Cardiac fibroblast (primary cell): ENCODE results near the gene IFI27L1.

Experiments
- DNase-seq, 2 donors: peaks; one replicate each; pipeline versions ENCODE4 v3.0.0 to v3.0.0-alpha.2; 2010; ENCODE audit warnings: low read depth in 2 of 2
- H3K4me3 ChIP-seq, 2 donors: replicated peaks in 1 of 2; 1 replicate in 1 of 2; 2 replicates in 1 of 2; pipeline ENCODE4 v1.5.1; 2011; ENCODE audit warnings: low read depth in 2 of 2, low read length in 2 of 2, mild to moderate bottlenecking in 2 of 2, moderate library complexity in 1 of 2
- TF ChIP-seq, protein P1 (sequence below): IDR thresholded peaks from one replicate; pipeline ENCODE4 v1.5.1; 2011; ENCODE audit warnings: low read depth, mild to moderate bottlenecking, low read length, inconsistent platforms

Gene IFI27L1, protein sequence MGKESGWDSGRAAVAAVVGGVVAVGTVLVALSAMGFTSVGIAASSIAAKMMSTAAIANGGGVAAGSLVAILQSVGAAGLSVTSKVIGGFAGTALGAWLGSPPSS

DNA sequence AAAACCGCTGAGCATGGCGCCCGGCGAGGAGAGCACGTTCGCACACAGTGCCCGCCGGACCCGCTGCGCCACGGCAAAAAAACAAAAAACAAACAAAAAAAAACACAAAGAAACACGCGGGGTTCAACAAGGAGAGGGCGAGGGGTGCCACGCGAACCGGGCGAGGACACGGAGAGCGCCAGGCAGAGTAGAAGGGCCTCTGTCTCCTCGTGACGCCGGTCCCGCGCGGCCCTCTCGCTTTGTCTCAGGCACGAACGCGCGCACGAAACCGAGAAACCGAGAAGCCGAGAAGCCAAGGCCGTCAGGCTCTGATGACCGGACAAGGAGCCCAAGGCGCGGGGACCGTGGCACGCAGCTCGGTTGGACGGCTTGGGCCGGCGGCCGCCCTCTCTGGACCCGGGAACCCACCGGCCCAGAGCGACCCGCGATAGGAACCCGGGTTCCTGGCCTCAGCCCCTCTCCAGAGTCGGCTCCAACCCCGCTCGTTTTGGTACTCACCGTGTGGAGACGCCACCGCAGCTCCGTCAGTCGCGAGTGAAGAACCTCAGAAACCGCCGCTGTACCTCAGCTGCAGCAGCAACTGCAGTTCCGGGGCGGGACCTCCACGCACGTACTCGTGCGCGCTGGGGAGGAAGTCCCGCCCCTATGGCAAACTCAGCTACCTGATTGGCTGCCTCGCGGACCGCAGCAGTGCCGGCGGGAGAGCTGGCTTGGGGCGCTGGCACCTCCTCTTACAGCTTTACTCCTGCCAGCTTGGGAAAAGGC lies at the start of gene IFI27L1, which contains the start of gene DDX24:
TSS of gene IFI27L1 (plus strand) at position 690 of the 765 bp plus-strand sequence. CDS start 15,628 bp downstream, outside the sequence.
TSS of gene DDX24 (minus strand) at position 582 of the 765 bp plus-strand sequence. CDS start 1,460 bp downstream, outside the sequence.
- TF ChIP-seq, protein P1, sequence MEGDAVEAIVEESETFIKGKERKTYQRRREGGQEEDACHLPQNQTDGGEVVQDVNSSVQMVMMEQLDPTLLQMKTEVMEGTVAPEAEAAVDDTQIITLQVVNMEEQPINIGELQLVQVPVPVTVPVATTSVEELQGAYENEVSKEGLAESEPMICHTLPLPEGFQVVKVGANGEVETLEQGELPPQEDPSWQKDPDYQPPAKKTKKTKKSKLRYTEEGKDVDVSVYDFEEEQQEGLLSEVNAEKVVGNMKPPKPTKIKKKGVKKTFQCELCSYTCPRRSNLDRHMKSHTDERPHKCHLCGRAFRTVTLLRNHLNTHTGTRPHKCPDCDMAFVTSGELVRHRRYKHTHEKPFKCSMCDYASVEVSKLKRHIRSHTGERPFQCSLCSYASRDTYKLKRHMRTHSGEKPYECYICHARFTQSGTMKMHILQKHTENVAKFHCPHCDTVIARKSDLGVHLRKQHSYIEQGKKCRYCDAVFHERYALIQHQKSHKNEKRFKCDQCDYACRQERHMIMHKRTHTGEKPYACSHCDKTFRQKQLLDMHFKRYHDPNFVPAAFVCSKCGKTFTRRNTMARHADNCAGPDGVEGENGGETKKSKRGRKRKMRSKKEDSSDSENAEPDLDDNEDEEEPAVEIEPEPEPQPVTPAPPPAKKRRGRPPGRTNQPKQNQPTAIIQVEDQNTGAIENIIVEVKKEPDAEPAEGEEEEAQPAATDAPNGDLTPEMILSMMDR = no peak
- DNase-seq = peak; percentile 94 to 97
- H3K4me3 ChIP-seq = peak within 1 kb of the TSS; percentile 97 to 99

DNA sequence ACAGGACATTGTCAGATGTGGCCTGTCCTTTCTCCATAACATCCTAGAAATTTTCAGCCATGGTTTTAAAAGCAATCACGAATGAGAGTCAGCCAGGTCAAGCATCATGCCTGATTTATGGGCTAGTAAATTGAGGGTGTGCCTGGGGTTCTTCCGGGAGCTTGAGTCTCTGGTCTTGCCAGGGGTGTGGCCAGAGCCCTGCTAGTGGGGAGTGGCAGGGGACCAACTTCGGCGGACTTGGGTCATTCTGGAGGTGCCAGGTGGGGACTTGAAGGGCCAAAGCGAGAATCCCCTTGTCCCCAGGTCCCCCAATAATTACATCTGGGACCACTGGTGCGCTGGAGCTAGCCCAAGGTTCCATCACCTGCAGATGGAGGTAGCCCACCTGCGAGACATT lies 49.2 kb upstream of the IFI27L1 start:
- no peak overlapping the region for H3K4me3 ChIP-seq
- no peak for DNase-seq
- TF ChIP-seq, protein P1 = no peak

DNA sequence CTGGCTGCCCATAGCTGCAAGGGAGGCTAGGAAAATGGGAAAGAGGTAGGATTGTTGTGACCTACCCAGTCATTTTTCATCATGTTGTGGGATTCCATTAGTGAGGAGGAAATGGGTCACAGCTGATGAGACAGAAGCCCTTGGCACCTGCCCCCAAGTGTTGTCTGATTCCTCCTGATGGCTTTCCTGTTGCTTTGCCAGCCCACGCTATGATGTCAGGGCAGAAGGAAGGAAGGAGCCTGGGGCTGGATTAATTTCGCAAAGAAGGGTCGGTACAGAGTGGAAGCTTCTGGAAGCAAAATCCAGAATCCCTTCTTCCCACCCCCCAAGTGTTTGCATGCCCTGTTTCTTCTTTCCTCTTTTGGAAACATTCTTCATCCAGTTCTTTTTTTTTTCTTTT lies 46.2 kb upstream of the IFI27L1 start:
- no peak overlapping the region for H3K4me3 ChIP-seq
- TF ChIP-seq, protein P1 = no peak
- no peak for DNase-seq

DNA sequence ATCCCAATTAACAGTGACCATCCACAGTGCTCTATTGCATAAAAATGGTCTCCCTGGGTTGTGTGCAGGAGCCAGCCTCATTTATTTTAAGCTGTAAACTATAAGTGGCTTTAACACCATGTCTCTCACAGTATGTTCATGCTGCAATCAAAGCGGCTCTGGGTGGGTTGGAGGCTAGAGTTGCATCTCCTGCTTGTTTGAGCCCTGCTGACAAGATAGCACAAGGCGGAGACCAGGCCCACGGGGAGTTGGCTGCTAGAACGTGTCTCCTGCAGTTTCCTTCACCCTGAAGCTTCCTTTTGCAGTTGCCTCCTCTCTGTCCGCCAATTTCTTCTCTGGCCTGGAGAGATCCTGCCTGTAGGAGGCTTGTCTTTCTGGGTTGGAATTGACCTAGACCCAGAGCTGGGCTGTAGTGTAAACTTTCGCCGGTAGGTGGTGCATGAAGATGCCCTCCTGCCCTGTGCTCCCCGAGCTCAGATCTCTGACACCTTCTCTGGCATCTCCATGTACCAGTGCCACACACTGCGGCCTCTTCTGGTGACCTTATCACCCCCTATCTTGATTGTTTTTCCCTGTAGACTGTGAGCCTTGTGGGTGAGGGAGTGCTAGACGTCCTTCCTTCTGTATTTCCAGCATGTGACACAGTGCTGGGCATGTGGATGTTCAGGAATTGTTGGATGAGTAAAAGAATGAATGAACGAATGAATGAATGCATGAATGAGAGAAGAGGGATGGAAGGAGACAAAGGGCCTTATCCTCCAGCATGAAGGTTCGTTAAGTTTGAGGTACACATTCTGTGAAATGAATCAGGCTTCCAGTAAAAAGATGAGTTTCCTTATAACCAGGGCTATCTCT lies 44.6 kb upstream of the IFI27L1 start:
- no peak overlapping the region for H3K4me3 ChIP-seq
- peak; percentile 77 to 80 for DNase-seq
- TF ChIP-seq, protein P1 = peak; percentile 88

DNA sequence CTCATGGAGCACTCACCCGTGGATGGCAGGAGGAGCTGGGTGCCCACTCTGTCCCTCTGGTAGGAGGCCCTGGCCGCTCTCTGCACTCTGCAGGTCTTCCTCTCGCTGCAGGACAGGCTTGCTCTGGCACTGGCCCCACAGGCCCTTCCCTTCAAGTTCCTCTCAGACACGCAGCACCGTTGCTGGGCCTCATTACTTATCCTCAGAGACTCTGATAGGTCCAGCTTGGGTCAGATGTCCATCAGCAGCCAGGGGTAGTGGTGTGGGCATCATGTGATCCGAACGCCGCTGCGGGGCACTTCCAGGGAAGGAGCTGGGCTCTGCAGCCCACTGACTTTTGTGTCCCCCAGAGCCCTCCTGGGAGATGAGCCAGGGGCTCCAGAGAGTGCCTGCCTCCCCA lies 43.2 kb upstream of the IFI27L1 start:
- no peak overlapping the region for H3K4me3 ChIP-seq
- TF ChIP-seq, protein P1 = no peak
- no peak for DNase-seq

DNA sequence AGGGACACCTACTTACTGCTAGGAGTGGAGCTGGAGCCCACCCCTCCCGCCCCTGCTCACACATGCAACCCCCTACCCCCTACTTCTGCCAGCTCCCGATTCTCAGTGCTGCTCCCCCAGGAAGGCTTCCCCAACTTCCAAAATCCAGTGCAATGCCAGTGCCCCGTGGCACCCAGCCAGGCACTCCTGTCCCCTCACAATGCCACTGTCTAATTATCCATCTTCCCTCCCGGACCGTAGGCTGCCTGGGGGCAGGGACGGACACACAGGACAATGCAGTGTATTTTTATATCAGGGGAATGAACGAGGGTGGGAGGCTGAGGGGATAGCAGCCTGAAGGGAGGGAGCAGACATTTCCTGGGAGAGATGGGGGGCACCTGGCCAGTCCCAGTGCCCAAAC lies 42.6 kb upstream of the IFI27L1 start:
- H3K4me3 ChIP-seq = no peak overlapping the region
- TF ChIP-seq, protein P1 = no peak
- DNase-seq = no peak
